Measurements from ENCODE around the gene ZDHHC20. TPM values are rescaled to one million over a fixed set of nuclear protein-coding genes. Genes with fewer than 3 reads are reported as not detected.
"Not testable (repeated sequence)": the region's sequence is repeated elsewhere in the genome, so short reads cannot be mapped to it uniquely, and the experiment has no call there.

ZDHHC20 gene
- total RNA-seq, 1 experiment from 2014 or later = 69.1 TPM

DNA sequence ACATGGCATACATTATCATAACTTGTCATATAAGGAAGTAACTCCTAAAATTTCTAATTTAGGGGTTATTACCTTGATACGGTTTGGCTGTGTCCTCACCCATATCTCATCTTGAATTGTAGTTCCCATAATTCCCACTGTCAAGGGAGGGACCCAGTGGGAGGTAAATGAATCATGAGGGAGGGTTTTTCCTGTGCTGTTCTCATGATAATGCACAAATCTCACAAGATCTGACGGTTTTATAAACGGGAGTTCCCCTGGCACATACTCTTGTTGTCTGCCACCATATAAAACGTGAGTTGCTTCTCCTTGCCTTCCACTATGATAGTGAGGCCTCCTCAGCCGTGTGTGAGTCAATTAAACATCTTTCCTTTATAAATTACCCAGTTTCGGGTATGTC lies 76.0 kb downstream of the ZDHHC20 start:
- no peak for TF ChIP-seq CTCF (conservative IDR thresholded peaks at IDR 0.05)
- Histone ChIP-seq H4K8ac (replicated peaks; ENCODE audit: insufficient read length, low read depth, low read length) (no peak overlapping the region), H3K4me2 (ENCODE audit: insufficient read depth, insufficient read length, low read length) (no peak overlapping the region), H4K5ac (ENCODE audit: insufficient read length, low read depth, low read length) (no peak overlapping the region), H3K14ac (ENCODE audit: insufficient read depth, low read length) (no peak overlapping the region), H3K23me2 (ENCODE audit: insufficient read length, low read depth, low read length, poor library complexity, severe bottlenecking) (no peaks in the 10 kb centered on the region), H2AK5ac (ENCODE audit: insufficient read length, low read length) (no peak overlapping the region), H2AFZ (ENCODE audit: low read length) (no peak overlapping the region), H3K9ac (ENCODE audit: extremely low read depth, insufficient read length, low read length) (no peak overlapping the region), H4K91ac (ENCODE audit: insufficient read length, low read depth, low read length) (no peak overlapping the region), H2BK5ac (ENCODE audit: insufficient read length, low read length) (no peak overlapping the region), H3K27me3 (ENCODE audit: insufficient read depth, low read length) (no peaks in the 10 kb centered on the region), H3K56ac (ENCODE audit: insufficient read length, low read depth, low read length) (no peak overlapping the region), H2BK20ac (ENCODE audit: low read depth, low read length, poor library complexity, severe bottlenecking) (no peak overlapping the region), H3T11ph (ENCODE audit: low read length) (no peak overlapping the region), H3K4me1 (ENCODE audit: insufficient read depth, low read length) (no peaks in the 10 kb centered on the region), H3K4ac (ENCODE audit: low read depth, low read length) (no peak overlapping the region), H3K79me2 (ENCODE audit: insufficient read depth, low read length) (no peaks in the 10 kb centered on the region), H3K79me1 (ENCODE audit: insufficient read depth, low read depth, low read length, poor library complexity, severe bottlenecking) (no peaks in the 10 kb centered on the region), H2BK15ac (ENCODE audit: low read depth, low read length) (no peak overlapping the region), H2BK12ac (ENCODE audit: insufficient read length, low read depth, low read length) (no peak overlapping the region), H3K23ac (ENCODE audit: insufficient read length, low read depth, low read length) (no peak overlapping the region), H3K18ac (ENCODE audit: insufficient read length, low read depth, low read length) (no peak overlapping the region), H3K9me3 (ENCODE audit: control insufficient read depth, low read depth, low read length) (no peaks in the 10 kb centered on the region), H4K20me1 (ENCODE audit: control insufficient read depth, insufficient read depth, insufficient read length) (no peaks in the 10 kb centered on the region), H3K27ac (ENCODE audit: insufficient read length, low read depth, low read length) (no peak overlapping the region), H2BK120ac (ENCODE audit: low read depth, low read length, poor library complexity, severe bottlenecking) (no peak overlapping the region)
- Mint-ChIP-seq H3K4me1 (peaks cover 0 to 3% of the 10 kb centered on the region in 2 experiments; a peak in 2 of 4 replicates), H3K27me3 (ENCODE audit: low read depth) (no peaks in the 10 kb centered on the region), H3K36me3 (ENCODE audit: insufficient read depth in 1 of 3, low read depth in 3 of 3) (peaks cover 34 to 68% (median 62%) of the 10 kb centered on the region in 3 experiments), H3K4me3 (no peak overlapping the region), H3K9me3 (peaks cover 4 to 8% of the 10 kb centered on the region in 2 experiments; a peak in 4 of 5 replicates), H3K27ac (peak overlapping the region in 1 of 3 experiments; percentile 75; a peak in 1 of 7 replicates)
- no CpG with 5 or more reads among the region's 6 CpGs for WGBS (ENCODE audit: extremely low coverage, insufficient read length, low lambda C conversion rate)
- no peak for DNase-seq

DNA sequence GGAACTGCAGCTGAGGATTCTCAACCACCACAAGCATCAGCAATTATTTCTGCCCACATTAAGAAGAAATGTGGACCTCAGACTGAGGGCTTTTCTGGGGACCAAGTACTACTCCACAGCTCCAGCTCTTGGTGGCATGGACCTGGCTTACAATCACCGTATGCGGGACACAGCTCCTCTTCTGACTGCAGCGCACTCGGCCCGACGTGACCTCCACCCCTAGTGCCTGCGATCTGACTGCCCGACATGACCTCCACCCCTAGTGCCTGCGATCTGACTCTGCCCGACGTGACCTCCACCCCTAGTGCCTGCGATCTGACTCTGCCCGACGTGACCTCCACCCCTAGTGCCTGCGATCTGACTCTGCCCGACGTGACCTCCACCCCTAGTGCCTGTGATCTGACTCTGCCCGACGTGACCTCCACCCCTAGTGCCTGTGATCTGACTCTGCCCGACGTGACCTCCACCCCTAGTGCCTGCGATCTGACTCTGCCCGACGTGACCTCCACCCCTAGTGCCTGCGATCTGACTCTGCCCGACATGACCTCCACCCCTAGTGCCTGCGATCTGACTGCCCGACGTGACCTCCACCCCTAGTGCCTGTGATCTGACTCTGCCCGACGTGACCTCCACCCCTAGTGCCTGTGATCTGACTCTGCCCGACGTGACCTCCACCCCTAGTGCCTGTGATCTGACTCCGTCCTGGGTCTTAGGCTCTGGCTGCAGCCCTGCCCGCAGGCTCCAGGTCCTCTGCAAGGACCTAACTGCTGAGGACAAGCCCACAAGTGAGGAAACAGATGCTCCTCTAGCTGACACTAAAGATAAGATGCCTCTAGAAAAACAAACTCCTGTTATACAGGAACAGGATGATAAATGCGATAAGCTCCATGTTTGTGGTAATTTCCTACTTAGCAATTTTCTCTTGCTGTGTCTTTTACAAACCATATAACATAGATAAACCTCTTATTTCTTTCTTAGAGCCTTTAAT lies 81.8 kb downstream of the ZDHHC20 start:
- not testable (repeated sequence) for H4K8ac ChIP-seq (replicated peaks; ENCODE audit: insufficient read length, low read depth, low read length); H3K14ac ChIP-seq (ENCODE audit: insufficient read depth, low read length); H3K23ac ChIP-seq (ENCODE audit: insufficient read length, low read depth, low read length); H2AFZ ChIP-seq (ENCODE audit: low read length); H3K4me2 ChIP-seq (ENCODE audit: insufficient read depth, insufficient read length, low read length); H2BK12ac ChIP-seq (ENCODE audit: insufficient read length, low read depth, low read length); H4K5ac ChIP-seq (ENCODE audit: insufficient read length, low read depth, low read length); H2AK5ac ChIP-seq (ENCODE audit: insufficient read length, low read length); H3K4me1 ChIP-seq (ENCODE audit: insufficient read depth, low read length); H3K18ac ChIP-seq (ENCODE audit: insufficient read length, low read depth, low read length); H3K79me2 ChIP-seq (ENCODE audit: insufficient read depth, low read length); H3K9ac ChIP-seq (ENCODE audit: extremely low read depth, insufficient read length, low read length); H3K27ac ChIP-seq (ENCODE audit: insufficient read length, low read depth, low read length); H3K79me1 ChIP-seq (ENCODE audit: insufficient read depth, low read depth, low read length, poor library complexity, severe bottlenecking); H3K27me3 ChIP-seq (ENCODE audit: insufficient read depth, low read length); H2BK20ac ChIP-seq (ENCODE audit: low read depth, low read length, poor library complexity, severe bottlenecking); H3K27me3 Mint-ChIP-seq (ENCODE audit: low read depth); H3K23me2 ChIP-seq (ENCODE audit: insufficient read length, low read depth, low read length, poor library complexity, severe bottlenecking); H2BK15ac ChIP-seq (ENCODE audit: low read depth, low read length); H3K4me1 Mint-ChIP-seq; H3T11ph ChIP-seq (ENCODE audit: low read length); H3K4me3 Mint-ChIP-seq; H3K4ac ChIP-seq (ENCODE audit: low read depth, low read length); DNase-seq; H2BK5ac ChIP-seq (ENCODE audit: insufficient read length, low read length); H3K56ac ChIP-seq (ENCODE audit: insufficient read length, low read depth, low read length); H4K20me1 ChIP-seq (ENCODE audit: control insufficient read depth, insufficient read depth, insufficient read length); H2BK120ac ChIP-seq (ENCODE audit: low read depth, low read length, poor library complexity, severe bottlenecking); H3K9me3 ChIP-seq (ENCODE audit: control insufficient read depth, low read depth, low read length); H3K9me3 Mint-ChIP-seq; H4K91ac ChIP-seq (ENCODE audit: insufficient read length, low read depth, low read length)
- WGBS (ENCODE audit: extremely low coverage, insufficient read length, low lambda C conversion rate) = no CpG with 5 or more reads among the region's 36 CpGs
- H3K36me3 Mint-ChIP-seq (ENCODE audit: insufficient read depth in 1 of 3, low read depth in 3 of 3) = peaks cover 11 to 47% (median 26%) of the 10 kb centered on the region in 3 experiments
- peak overlapping the region in 2 of 3 experiments; percentile 59 to 79; a peak in 1 of 7 replicates for H3K27ac Mint-ChIP-seq
